KMS-11 (cell line): ENCODE measurements around the gene TRRAP.

Experiments
- H2AFZ ChIP-seq: fragments of 200-600 bp; sonication (generic); 2 replicates; pipeline ENCODE4 v1.6.1; 2016; ENCODE audit warnings: antibody characterized with exemption, mixed run types, low read depth
- H3K27ac ChIP-seq: fragments of 200-600 bp; sonication (generic); 2 replicates; pipeline ENCODE4 v1.6.1; 2016; ENCODE audit warnings: mild to moderate bottlenecking, mixed run types
- H3K27me3 ChIP-seq: fragments of 200-600 bp; sonication (generic); 2 replicates; pipeline ENCODE4 v1.6.1; 2017; ENCODE audit warnings: mild to moderate bottlenecking, low read depth, mixed run types, moderate library complexity; ENCODE audit not compliant: insufficient read depth
- H3K36me3 ChIP-seq: fragments of 200-600 bp; sonication (generic); 2 replicates; pipeline ENCODE4 v1.6.1; 2017; ENCODE audit warnings: mild to moderate bottlenecking, mixed run types; ENCODE audit not compliant: insufficient read depth
- H3K4me1 ChIP-seq: fragments of 200-600 bp; sonication (generic); 2 replicates; pipeline ENCODE4 v1.6.1; 2016; ENCODE audit warnings: mild to moderate bottlenecking, low read depth, mixed run types; ENCODE audit not compliant: poor library complexity, severe bottlenecking
- H3K4me2 ChIP-seq: fragments of 200-600 bp; sonication (generic); 2 replicates; pipeline ENCODE4 v1.7.0; 2016; ENCODE audit warnings: mild to moderate bottlenecking, mixed run types
- H3K4me3 ChIP-seq: fragments of 200-600 bp; sonication (generic); IDR thresholded peaks from 2 replicates; pipeline ENCODE4 v1.6.1; 2017; ENCODE audit warnings: low read depth, low read length, mixed read lengths; ENCODE audit not compliant: insufficient read depth
- H3K79me2 ChIP-seq: fragments of 200-600 bp; sonication (generic); 2 replicates; pipeline ENCODE4 v1.6.1; 2016; ENCODE audit warnings: low read depth, mixed run types; ENCODE audit not compliant: insufficient read depth
- H3K9ac ChIP-seq: fragments of 200-600 bp; sonication (generic); 2 replicates; pipeline ENCODE4 v1.6.1; 2016; ENCODE audit warnings: mild to moderate bottlenecking, mixed run types
- H4K20me1 ChIP-seq: fragments of 200-600 bp; sonication (generic); 2 replicates; pipeline ENCODE4 v1.6.1; 2016; ENCODE audit warnings: mild to moderate bottlenecking, mixed run types; ENCODE audit not compliant: insufficient read depth
- TF ChIP-seq, protein P1 (sequence below): fragments of 200-600 bp; sonication (generic); conservative IDR thresholded peaks from 2 replicates; pipeline ENCODE4 v1.6.1; 2017; ENCODE audit warnings: low read depth, mild to moderate bottlenecking, antibody characterized with exemption, low read length, moderate library complexity, mixed read lengths

TRRAP gene

GRCh38 chr7:99016196-99016595 lies 137.9 kb downstream of the TRRAP start:
- H3K4me1 ChIP-seq: no peaks in the 10 kb centered on the region
- no peaks in the 10 kb centered on the region for H4K20me1 ChIP-seq
- no peaks in the 10 kb centered on the region for H3K27me3 ChIP-seq
- no peak overlapping the region for H3K27ac ChIP-seq
- TF ChIP-seq, protein P1, sequence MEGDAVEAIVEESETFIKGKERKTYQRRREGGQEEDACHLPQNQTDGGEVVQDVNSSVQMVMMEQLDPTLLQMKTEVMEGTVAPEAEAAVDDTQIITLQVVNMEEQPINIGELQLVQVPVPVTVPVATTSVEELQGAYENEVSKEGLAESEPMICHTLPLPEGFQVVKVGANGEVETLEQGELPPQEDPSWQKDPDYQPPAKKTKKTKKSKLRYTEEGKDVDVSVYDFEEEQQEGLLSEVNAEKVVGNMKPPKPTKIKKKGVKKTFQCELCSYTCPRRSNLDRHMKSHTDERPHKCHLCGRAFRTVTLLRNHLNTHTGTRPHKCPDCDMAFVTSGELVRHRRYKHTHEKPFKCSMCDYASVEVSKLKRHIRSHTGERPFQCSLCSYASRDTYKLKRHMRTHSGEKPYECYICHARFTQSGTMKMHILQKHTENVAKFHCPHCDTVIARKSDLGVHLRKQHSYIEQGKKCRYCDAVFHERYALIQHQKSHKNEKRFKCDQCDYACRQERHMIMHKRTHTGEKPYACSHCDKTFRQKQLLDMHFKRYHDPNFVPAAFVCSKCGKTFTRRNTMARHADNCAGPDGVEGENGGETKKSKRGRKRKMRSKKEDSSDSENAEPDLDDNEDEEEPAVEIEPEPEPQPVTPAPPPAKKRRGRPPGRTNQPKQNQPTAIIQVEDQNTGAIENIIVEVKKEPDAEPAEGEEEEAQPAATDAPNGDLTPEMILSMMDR: no peak
- H3K4me2 ChIP-seq: no peak overlapping the region
- H3K4me3 ChIP-seq: no peak overlapping the region
- peaks cover 11% of the 10 kb centered on the region; the same call in 1 of the 2 replicates for H3K36me3 ChIP-seq
- no peak overlapping the region for H2AFZ ChIP-seq
- no peak overlapping the region for H3K9ac ChIP-seq
- H3K79me2 ChIP-seq: peaks cover 13% of the 10 kb centered on the region; the same call in 1 of the 2 replicates

DNA sequence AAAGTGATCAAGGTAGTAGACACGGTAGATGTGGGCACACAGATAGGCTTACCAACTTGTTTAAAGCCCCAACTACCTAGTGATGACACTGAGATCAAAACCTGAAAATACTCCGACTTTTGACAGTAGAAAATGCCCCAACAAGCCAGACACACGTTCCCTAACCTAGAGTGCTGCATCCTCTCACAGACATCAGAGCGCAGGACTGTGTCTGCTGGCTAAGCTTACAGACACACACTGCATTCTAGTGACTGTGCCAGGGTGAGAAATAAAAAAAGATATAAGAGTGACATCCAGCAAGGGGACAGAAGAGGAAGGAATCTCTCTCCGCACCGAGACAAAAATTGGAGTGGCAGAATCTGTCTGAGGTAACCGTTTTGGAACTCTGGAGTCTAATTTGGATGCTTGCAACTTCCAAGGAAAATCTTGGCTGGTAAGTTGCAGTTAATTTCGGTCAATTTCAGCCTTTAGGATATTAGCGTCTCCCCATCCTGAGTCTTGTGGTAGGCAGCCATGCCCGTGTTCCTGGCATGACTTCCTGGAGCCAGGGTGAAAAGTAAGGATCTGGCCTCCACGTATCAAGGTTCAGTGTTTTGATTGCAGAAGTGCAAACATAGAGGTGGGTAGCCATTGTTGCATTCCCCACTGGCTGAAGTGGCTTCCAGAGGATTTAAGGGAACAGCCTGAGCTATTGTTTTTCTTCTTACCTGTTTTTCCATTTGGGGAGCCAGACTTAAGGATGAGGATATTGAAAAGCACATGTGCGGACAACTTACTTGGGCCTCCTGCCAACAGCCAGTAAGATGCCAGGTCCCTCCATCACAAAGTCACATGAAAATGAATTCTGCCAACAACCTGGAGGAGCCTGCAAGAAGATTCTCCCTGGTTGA lies 141.4 kb downstream of the TRRAP start:
- Histone ChIP-seq H3K4me1 (no peaks in the 10 kb centered on the region), H3K4me3 (no peak overlapping the region), H3K79me2 (peaks cover 21% of the 10 kb centered on the region), H3K27me3 (no peaks in the 10 kb centered on the region), H3K27ac (no peak overlapping the region), H3K36me3 (peaks cover 4% of the 10 kb centered on the region; the same call in 1 of the 2 replicates), H3K9ac (no peak overlapping the region), H3K4me2 (no peak overlapping the region), H2AFZ (no peak overlapping the region), H4K20me1 (no peaks in the 10 kb centered on the region)
- TF ChIP-seq, protein P1: no peak

DNA sequence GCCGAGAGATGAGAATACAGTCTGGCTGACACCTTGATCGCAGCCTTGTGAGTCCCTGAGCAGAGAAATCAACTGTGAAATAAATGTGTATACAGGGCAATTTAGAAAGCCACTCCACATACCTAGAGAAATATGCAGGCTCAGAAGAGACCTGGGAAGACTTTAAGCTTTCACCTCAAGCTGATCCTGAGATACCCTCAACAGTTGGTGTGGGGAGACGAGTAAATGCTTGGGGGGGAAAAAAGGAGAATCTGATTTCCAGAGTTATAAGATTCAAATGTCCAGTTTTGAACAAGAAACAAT lies 142.0 kb downstream of the TRRAP start:
- Histone ChIP-seq H3K9ac (no peak overlapping the region), H3K36me3 (peaks cover 4% of the 10 kb centered on the region; the same call in 1 of the 2 replicates), H4K20me1 (no peaks in the 10 kb centered on the region), H3K79me2 (peaks cover 21% of the 10 kb centered on the region), H3K27ac (no peak overlapping the region), H3K4me3 (no peak overlapping the region), H2AFZ (no peak overlapping the region), H3K4me1 (no peaks in the 10 kb centered on the region), H3K27me3 (no peaks in the 10 kb centered on the region), H3K4me2 (no peak overlapping the region)
- TF ChIP-seq, protein P1: no peak

GRCh38 chr7:99021941-99022560 lies 143.7 kb downstream of the TRRAP start:
- H3K4me1 ChIP-seq: no peaks in the 10 kb centered on the region
- H3K27me3 ChIP-seq: no peaks in the 10 kb centered on the region
- H3K4me2 ChIP-seq: no peak overlapping the region
- no peak overlapping the region for H3K4me3 ChIP-seq
- no peak overlapping the region for H3K9ac ChIP-seq
- H3K27ac ChIP-seq: no peak overlapping the region
- H3K36me3 ChIP-seq: peaks cover 4% of the 10 kb centered on the region; the same call in 1 of the 2 replicates
- TF ChIP-seq, protein P1: no peak
- no peak overlapping the region for H2AFZ ChIP-seq
- no peaks in the 10 kb centered on the region for H4K20me1 ChIP-seq
- H3K79me2 ChIP-seq: peaks cover 13% of the 10 kb centered on the region
